Measurements from ENCODE around the gene OR1I1. TPM values are rescaled to one million over a fixed set of nuclear protein-coding genes. Genes with fewer than 3 reads are reported as not detected.
"Not testable (repeated sequence)": the region's sequence is repeated elsewhere in the genome, so short reads cannot be mapped to it uniquely, and the experiment has no call there.

The OR1I1 gene
- total RNA-seq, 2 donors from 2014 or later = not detected

- Mint-ChIP-seq H3K4me1 (ENCODE audit: low read depth) (no peaks in the 10 kb centered on the region), H3K36me3 (ENCODE audit: insufficient read depth in 2 of 2) (no peaks in the 10 kb centered on the region), H3K9me3 (no peaks in the 10 kb centered on the region), H3K4me3 (no peak overlapping the region), H3K27me3 (ENCODE audit: low read depth) (no peaks in the 10 kb centered on the region), H3K27ac (no peak overlapping the region)
- no peak for DNase-seq
- ATAC-seq (replicated peaks in 1 of 2) = no peak
Measured at GRCh38 chr19:15072930-15073647, 8.9 kb upstream of the OR1I1 start.

- ATAC-seq (replicated peaks in 1 of 2) (no peak), DNase-seq (no peak)
- Mint-ChIP-seq H3K36me3 (ENCODE audit: insufficient read depth in 2 of 2) (no peaks in the 10 kb centered on the region), H3K4me3 (no peak overlapping the region), H3K4me1 (ENCODE audit: low read depth) (no peaks in the 10 kb centered on the region), H3K27me3 (ENCODE audit: low read depth) (no peaks in the 10 kb centered on the region), H3K9me3 (no peaks in the 10 kb centered on the region), H3K27ac (no peak overlapping the region)
Measured at GRCh38 chr19:15074371-15074770, 7.6 kb upstream of the OR1I1 start.

GRCh38 chr19:15075806-15076205 lies 6.2 kb upstream of the OR1I1 start:
- H3K27ac Mint-ChIP-seq = no peak overlapping the region
- DNase-seq = no peak

GRCh38 chr19:15080002-15080401 lies 2.0 kb upstream of the OR1I1 start:
- not testable (repeated sequence) for H3K27ac Mint-ChIP-seq; H3K27me3 Mint-ChIP-seq (ENCODE audit: low read depth); DNase-seq; H3K4me1 Mint-ChIP-seq (ENCODE audit: low read depth); ATAC-seq (replicated peaks in 1 of 2); H3K36me3 Mint-ChIP-seq (ENCODE audit: insufficient read depth in 2 of 2); H3K4me3 Mint-ChIP-seq; H3K9me3 Mint-ChIP-seq

More at GRCh38 chr19:15075806-15076205, 6.2 kb upstream of the OR1I1 start:
- no peak for ATAC-seq (replicated peaks in 1 of 2)
- Mint-ChIP-seq H3K27me3 (ENCODE audit: low read depth) (no peaks in the 10 kb centered on the region), H3K9me3 (no peaks in the 10 kb centered on the region), H3K4me3 (no peak overlapping the region), H3K4me1 (ENCODE audit: low read depth) (no peaks in the 10 kb centered on the region), H3K36me3 (ENCODE audit: insufficient read depth in 2 of 2) (no peaks in the 10 kb centered on the region)

- ATAC-seq (replicated peaks in 1 of 2) (no peak), DNase-seq (no peak)
- Mint-ChIP-seq H3K4me1 (ENCODE audit: low read depth) (no peaks in the 10 kb centered on the region), H3K27me3 (ENCODE audit: low read depth) (peaks cover 10% of the 10 kb centered on the region), H3K9me3 (no peaks in the 10 kb centered on the region), H3K36me3 (ENCODE audit: insufficient read depth in 2 of 2) (no peaks in the 10 kb centered on the region), H3K4me3 (no peak overlapping the region), H3K27ac (no peak overlapping the region)
Measured at GRCh38 chr19:15087182-15087581, 5.2 kb downstream of the OR1I1 start.

GRCh38 chr19:15091918-15092753 lies 10.1 kb downstream of the OR1I1 start:
- peak; percentile 52 to 59 for DNase-seq
- no peaks in the 10 kb centered on the region for H3K4me1 Mint-ChIP-seq (ENCODE audit: low read depth)
- no peak overlapping the region for H3K4me3 Mint-ChIP-seq
- no peaks in the 10 kb centered on the region for H3K36me3 Mint-ChIP-seq (ENCODE audit: insufficient read depth in 2 of 2)
- ATAC-seq (replicated peaks in 1 of 2) = peak; percentile 62 to 65
- peaks cover 8% of the 10 kb centered on the region for H3K27me3 Mint-ChIP-seq (ENCODE audit: low read depth)
- no peaks in the 10 kb centered on the region for H3K9me3 Mint-ChIP-seq
- no peak overlapping the region for H3K27ac Mint-ChIP-seq

GRCh38 chr19:15093001-15093400 lies 11.0 kb downstream of the OR1I1 start:
- Mint-ChIP-seq H3K4me3 (no peak overlapping the region), H3K9me3 (no peaks in the 10 kb centered on the region), H3K36me3 (ENCODE audit: insufficient read depth in 2 of 2) (no peaks in the 10 kb centered on the region), H3K4me1 (ENCODE audit: low read depth) (no peaks in the 10 kb centered on the region), H3K27ac (no peak overlapping the region), H3K27me3 (ENCODE audit: low read depth) (no peaks in the 10 kb centered on the region)
- DNase-seq = no peak
- ATAC-seq (replicated peaks in 1 of 2) = no peak

- Mint-ChIP-seq H3K9me3 (no peaks in the 10 kb centered on the region), H3K36me3 (ENCODE audit: insufficient read depth in 2 of 2) (no peaks in the 10 kb centered on the region), H3K27me3 (ENCODE audit: low read depth) (no peaks in the 10 kb centered on the region), H3K4me3 (no peak overlapping the region), H3K27ac (no peak overlapping the region), H3K4me1 (ENCODE audit: low read depth) (no peaks in the 10 kb centered on the region)
- no peak for DNase-seq
- ATAC-seq (replicated peaks in 1 of 2) = no peak
Measured at GRCh38 chr19:15096223-15096622, 14.2 kb downstream of the OR1I1 start.

GRCh38 chr19:15097980-15098379 lies 16.0 kb downstream of the OR1I1 start:
- not testable (repeated sequence) for H3K4me3 Mint-ChIP-seq; H3K27me3 Mint-ChIP-seq (ENCODE audit: low read depth); H3K27ac Mint-ChIP-seq; H3K9me3 Mint-ChIP-seq; DNase-seq; H3K36me3 Mint-ChIP-seq (ENCODE audit: insufficient read depth in 2 of 2); H3K4me1 Mint-ChIP-seq (ENCODE audit: low read depth); ATAC-seq (replicated peaks in 1 of 2)

GRCh38 chr19:15098460-15098859 lies 16.4 kb downstream of the OR1I1 start:
- Mint-ChIP-seq H3K4me3 (no peak overlapping the region), H3K4me1 (ENCODE audit: low read depth) (no peaks in the 10 kb centered on the region), H3K9me3 (peaks cover 2 to 3% of the 10 kb centered on the region in 2 donors), H3K27ac (no peak overlapping the region), H3K36me3 (ENCODE audit: insufficient read depth in 2 of 2) (peaks cover 2 to 5% of the 10 kb centered on the region in 2 donors), H3K27me3 (ENCODE audit: low read depth) (no peaks in the 10 kb centered on the region)
- ATAC-seq (replicated peaks in 1 of 2) (no peak), DNase-seq (no peak)

GRCh38 chr19:15099017-15099582 lies 17.1 kb downstream of the OR1I1 start:
- Mint-ChIP-seq H3K4me3 (no peak overlapping the region), H3K9me3 (peaks cover 5 to 7% of the 10 kb centered on the region in 2 donors), H3K27ac (no peak overlapping the region), H3K27me3 (ENCODE audit: low read depth) (no peaks in the 10 kb centered on the region), H3K4me1 (ENCODE audit: low read depth) (no peaks in the 10 kb centered on the region), H3K36me3 (ENCODE audit: insufficient read depth in 2 of 2) (peaks cover 5 to 8% of the 10 kb centered on the region in 2 donors)
- DNase-seq = no peak
- ATAC-seq (replicated peaks in 1 of 2) = no peak

- H3K36me3 Mint-ChIP-seq (ENCODE audit: insufficient read depth in 2 of 2) = peaks cover 13 to 18% of the 10 kb centered on the region in 2 donors
- H3K4me3 Mint-ChIP-seq = no peak overlapping the region
- H3K4me1 Mint-ChIP-seq (ENCODE audit: low read depth) = peaks cover 2% of the 10 kb centered on the region
- H3K27ac Mint-ChIP-seq = no peak overlapping the region
- peaks cover 14 to 16% of the 10 kb centered on the region in 2 donors for H3K9me3 Mint-ChIP-seq
- DNase-seq (peak; percentile 50 to 64), ATAC-seq (replicated peaks in 1 of 2) (peak in 1 of 2 donors; percentile 65)
- peaks cover 9% of the 10 kb centered on the region for H3K27me3 Mint-ChIP-seq (ENCODE audit: low read depth)
Measured at GRCh38 chr19:15101479-15102082, 19.6 kb downstream of the OR1I1 start.

- ATAC-seq (replicated peaks in 1 of 2) (no peak), DNase-seq (no peak)
- Mint-ChIP-seq H3K27me3 (ENCODE audit: low read depth) (peaks cover 21% of the 10 kb centered on the region), H3K27ac (no peak overlapping the region), H3K4me1 (ENCODE audit: low read depth) (peaks cover 12% of the 10 kb centered on the region), H3K9me3 (peaks cover 14 to 16% of the 10 kb centered on the region in 2 donors), H3K4me3 (no peak overlapping the region), H3K36me3 (ENCODE audit: insufficient read depth in 2 of 2) (peaks cover 13 to 18% of the 10 kb centered on the region in 2 donors)
Measured at GRCh38 chr19:15104003-15104402, 22.0 kb downstream of the OR1I1 start.
